Neural cell (in vitro differentiated cells): Measurements from ENCODE around the gene LRRC3. TPM values are rescaled to one million over a fixed set of nuclear protein-coding genes. Genes with fewer than 3 reads are reported as not detected.

Experiments
- H2AFZ ChIP-seq: fragments of 200-600, 300-800 bp; sonication (generic), shearing (Covaris generic); 2 replicates; pipeline ENCODE4 v1.6.0; 2014; ENCODE audit warnings: low read depth, mild to moderate bottlenecking, antibody characterized with exemption, low read length, moderate library complexity
- H3F3A ChIP-seq: fragments of 200-600 bp; shearing (Covaris generic); 2 replicates; pipeline ENCODE4 v1.6.1; 2016; ENCODE audit warnings: mild to moderate bottlenecking, moderate library complexity, mixed read lengths, antibody characterized with exemption, low read length; ENCODE audit not compliant: insufficient read depth, poor library complexity, severe bottlenecking
- H3K27ac ChIP-seq: fragments of 200-600, 300-800 bp; sonication (generic), shearing (Covaris generic); 2 replicates; pipeline ENCODE4 v1.5.1; 2014; ENCODE audit warnings: mild to moderate bottlenecking, low read length, moderate library complexity
- H3K27me3 ChIP-seq: fragments of 300-800, 200-600 bp; sonication (generic), shearing (Covaris generic); 2 replicates; pipeline ENCODE4 v1.6.0; 2014; ENCODE audit warnings: mild to moderate bottlenecking, low read depth, low read length, moderate library complexity; ENCODE audit not compliant: insufficient read depth
- H3K36me3 ChIP-seq: fragments of 300-800, 200-600 bp; sonication (generic), shearing (Covaris generic); 2 replicates; pipeline ENCODE4 v1.5.1; 2014; ENCODE audit warnings: mild to moderate bottlenecking, antibody characterized with exemption, low read length, moderate library complexity; ENCODE audit not compliant: insufficient read depth
- H3K4me2 ChIP-seq: fragments of 300-800, 200-600 bp; sonication (generic), shearing (Covaris generic); 2 replicates; pipeline ENCODE4 v1.6.0; 2014; ENCODE audit warnings: mild to moderate bottlenecking, low read length
- H3K4me3 ChIP-seq: fragments of 300-800, 200-600 bp; sonication (generic), shearing (Covaris generic); 2 replicates; pipeline ENCODE4 v1.5.1; 2014; ENCODE audit warnings: mild to moderate bottlenecking, low read length, moderate library complexity
- H3K79me2 ChIP-seq: fragments of 200-600 bp; shearing (Covaris generic); replicated peaks from 2 replicates; pipeline ENCODE4 v1.6.0; 2014; ENCODE audit warnings: mild to moderate bottlenecking, low read length, moderate library complexity; ENCODE audit not compliant: insufficient read depth
- H3K9ac ChIP-seq: fragments of 300-800, 200-600 bp; sonication (generic), shearing (Covaris generic); 2 replicates; pipeline ENCODE4 v1.6.1; 2016; ENCODE audit warnings: mild to moderate bottlenecking, low read length, mixed read lengths
- H3K9me2 ChIP-seq: fragments of 200-600 bp; shearing (Covaris generic); 2 replicates; pipeline ENCODE4 v1.6.1; 2016; ENCODE audit warnings: mild to moderate bottlenecking, low read length, mixed read lengths; ENCODE audit not compliant: insufficient read depth
- H3K9me3 ChIP-seq: fragments of 200-600, 300-800 bp; sonication (generic), shearing (Covaris generic); 2 replicates; pipeline ENCODE4 v1.6.1; 2016; ENCODE audit warnings: mild to moderate bottlenecking, mixed run types, low read length, moderate library complexity, mixed read lengths
- H4K20me1 ChIP-seq: fragments of 200-600 bp; shearing (Covaris generic); 2 replicates; pipeline ENCODE4 v1.6.1; 2016; ENCODE audit warnings: mild to moderate bottlenecking, mixed run types; ENCODE audit not compliant: insufficient read depth
- CTCF ChIP-seq: fragments of 450-650 bp; IDR thresholded peaks from 2 replicates; pipeline ENCODE4 v1.5.1; 2014; ENCODE audit warnings: antibody characterized with exemption, mild to moderate bottlenecking, moderate library complexity; ENCODE audit not compliant: poor library complexity, severe bottlenecking
- EP300 ChIP-seq: fragments of 450-650 bp; conservative IDR thresholded peaks from 2 replicates; pipeline ENCODE4 v1.6.1; 2014; ENCODE audit warnings: antibody characterized with exemption, mild to moderate bottlenecking, moderate library complexity; ENCODE audit not compliant: poor library complexity, severe bottlenecking
- EZH2 ChIP-seq: fragments of 200-600, 300-800 bp; shearing (Covaris generic), sonication (generic); IDR thresholded peaks from 2 replicates; pipeline ENCODE4 v1.6.1; 2014; ENCODE audit warnings: antibody characterized with exemption, low read length, borderline replicate concordance, mild to moderate bottlenecking; ENCODE audit not compliant: insufficient read depth, poor library complexity, severe bottlenecking
- MXI1 ChIP-seq: fragments of 450-650 bp; conservative IDR thresholded peaks from 2 replicates; pipeline ENCODE4 v1.6.1; 2014; ENCODE audit warnings: antibody characterized with exemption, mild to moderate bottlenecking; ENCODE audit not compliant: poor library complexity, severe bottlenecking
- POLR2AphosphoS5 ChIP-seq: IDR thresholded peaks from 2 replicates; pipeline ENCODE4 v1.6.1; 2012
- RAD21 ChIP-seq: fragments of 450-650 bp; conservative IDR thresholded peaks from 2 replicates; pipeline ENCODE4 v1.6.1; 2014; ENCODE audit warnings: antibody characterized with exemption, mild to moderate bottlenecking, moderate library complexity
- SMC3 ChIP-seq: fragments of 450-650 bp; conservative IDR thresholded peaks from 2 replicates; pipeline ENCODE4 v1.6.1; 2014; ENCODE audit warnings: antibody characterized with exemption, mild to moderate bottlenecking, moderate library complexity; ENCODE audit not compliant: poor library complexity
- TAF1 ChIP-seq: IDR thresholded peaks from 2 replicates; pipeline ENCODE4 v1.6.1; 2012; ENCODE audit warnings: low read depth
- polyA plus RNA-seq: library from polyadenylated mRNA; depleted of rRNA; stranded (reverse); fragments of >200 nt; gene quantifications from 2 replicates; pipeline ENCODE4 v1.2.3, GENCODE V29; 2014
- TF ChIP-seq, protein P1 (sequence below): IDR thresholded peaks from 2 replicates; pipeline ENCODE4 v1.6.1; 2012; ENCODE audit warnings: borderline replicate concordance

The LRRC3 gene
- polyA plus RNA-seq, 1 donor from 2014 or later: 3.8 TPM

GRCh38 chr21:44484498-44485253 is 29.4 kb downstream of the LRRC3 start:
- Histone ChIP-seq H3K4me3 (no peak overlapping the region), H3K4me2 (no peak overlapping the region), H3K36me3 (no peaks in the 10 kb centered on the region), H2AFZ (no peak overlapping the region), H3K9me2 (no peaks in the 10 kb centered on the region), H3K9ac (no peak overlapping the region), H3K27ac (no peak overlapping the region), H3K79me2 (no peaks in the 10 kb centered on the region), H3K27me3 (no peaks in the 10 kb centered on the region), H3K9me3 (no peaks in the 10 kb centered on the region), H4K20me1 (no peaks in the 10 kb centered on the region), H3F3A (no peaks in the 10 kb centered on the region)
- TF ChIP-seq, protein P1, sequence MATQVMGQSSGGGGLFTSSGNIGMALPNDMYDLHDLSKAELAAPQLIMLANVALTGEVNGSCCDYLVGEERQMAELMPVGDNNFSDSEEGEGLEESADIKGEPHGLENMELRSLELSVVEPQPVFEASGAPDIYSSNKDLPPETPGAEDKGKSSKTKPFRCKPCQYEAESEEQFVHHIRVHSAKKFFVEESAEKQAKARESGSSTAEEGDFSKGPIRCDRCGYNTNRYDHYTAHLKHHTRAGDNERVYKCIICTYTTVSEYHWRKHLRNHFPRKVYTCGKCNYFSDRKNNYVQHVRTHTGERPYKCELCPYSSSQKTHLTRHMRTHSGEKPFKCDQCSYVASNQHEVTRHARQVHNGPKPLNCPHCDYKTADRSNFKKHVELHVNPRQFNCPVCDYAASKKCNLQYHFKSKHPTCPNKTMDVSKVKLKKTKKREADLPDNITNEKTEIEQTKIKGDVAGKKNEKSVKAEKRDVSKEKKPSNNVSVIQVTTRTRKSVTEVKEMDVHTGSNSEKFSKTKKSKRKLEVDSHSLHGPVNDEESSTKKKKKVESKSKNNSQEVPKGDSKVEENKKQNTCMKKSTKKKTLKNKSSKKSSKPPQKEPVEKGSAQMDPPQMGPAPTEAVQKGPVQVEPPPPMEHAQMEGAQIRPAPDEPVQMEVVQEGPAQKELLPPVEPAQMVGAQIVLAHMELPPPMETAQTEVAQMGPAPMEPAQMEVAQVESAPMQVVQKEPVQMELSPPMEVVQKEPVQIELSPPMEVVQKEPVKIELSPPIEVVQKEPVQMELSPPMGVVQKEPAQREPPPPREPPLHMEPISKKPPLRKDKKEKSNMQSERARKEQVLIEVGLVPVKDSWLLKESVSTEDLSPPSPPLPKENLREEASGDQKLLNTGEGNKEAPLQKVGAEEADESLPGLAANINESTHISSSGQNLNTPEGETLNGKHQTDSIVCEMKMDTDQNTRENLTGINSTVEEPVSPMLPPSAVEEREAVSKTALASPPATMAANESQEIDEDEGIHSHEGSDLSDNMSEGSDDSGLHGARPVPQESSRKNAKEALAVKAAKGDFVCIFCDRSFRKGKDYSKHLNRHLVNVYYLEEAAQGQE: no peak
- TF ChIP-seq TAF1 (no peak), CTCF (no peak), EP300 (no peak), SMC3 (no peak), RAD21 (no peak), EZH2 (no peak)

DNA sequence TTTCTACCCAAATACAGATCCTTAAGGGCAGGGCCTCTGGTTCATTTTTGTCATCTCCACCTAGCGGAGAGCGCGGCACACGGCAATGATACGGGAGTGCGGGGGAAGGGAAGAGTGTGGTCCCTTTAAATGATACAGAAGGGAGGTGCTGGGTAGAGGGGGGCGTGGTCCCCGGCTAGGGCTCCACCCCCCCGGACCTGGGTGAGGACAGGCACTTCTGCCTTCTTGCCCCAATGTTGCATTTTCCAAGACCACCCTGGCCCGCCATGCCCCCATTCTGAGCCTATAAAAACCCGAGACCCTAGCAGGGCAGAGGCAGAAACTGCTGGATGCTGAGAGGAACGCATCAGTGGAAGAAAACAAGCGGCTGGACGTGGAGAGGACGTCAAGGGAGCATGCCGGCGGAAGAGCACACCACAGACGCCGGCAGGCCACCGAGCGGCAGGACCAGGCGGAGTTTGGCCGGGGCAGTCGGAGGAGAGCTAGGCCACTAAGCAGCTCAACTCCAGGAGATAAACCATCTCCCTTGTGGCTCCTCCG is 30.0 kb downstream of the LRRC3 start:
- H3K9me2 ChIP-seq: no peaks in the 10 kb centered on the region
- no peaks in the 10 kb centered on the region for H4K20me1 ChIP-seq
- no peaks in the 10 kb centered on the region for H3K9me3 ChIP-seq
- H3K27me3 ChIP-seq: no peaks in the 10 kb centered on the region
- H3K9ac ChIP-seq: no peak overlapping the region
- H3K4me2 ChIP-seq: no peak overlapping the region
- H3K4me3 ChIP-seq: peak overlapping the region; percentile 31
- H3K27ac ChIP-seq: no peak overlapping the region
- no peaks in the 10 kb centered on the region for H3K79me2 ChIP-seq
- TF ChIP-seq POLR2AphosphoS5 (no peak), CTCF (no peak), MXI1 (no peak), EP300 (no peak), RAD21 (no peak)
- TF ChIP-seq, protein P1: no peak
- no peak overlapping the region for H2AFZ ChIP-seq
- H3F3A ChIP-seq: no peaks in the 10 kb centered on the region
- no peaks in the 10 kb centered on the region for H3K36me3 ChIP-seq
